Neural progenitor cell (in vitro differentiated cells): ENCODE measurements around the gene ARHGAP45. TPM values are rescaled to one million over a fixed set of nuclear protein-coding genes. Genes with fewer than 3 reads are reported as not detected.

Experiments used
- DNase-seq: peaks from one replicate; pipeline ENCODE4 v3.0.0-alpha.2; 2016; ENCODE audit warnings: low spot score
- H2AFZ ChIP-seq: fragments of 200-600 bp; sonication (generic); replicated peaks from 2 replicates; pipeline ENCODE4 v1.6.1; 2016; ENCODE audit warnings: antibody characterized with exemption
- H3F3A ChIP-seq: fragments of 200-600 bp; sonication (generic); 2 replicates; pipeline ENCODE4 v1.6.1; 2016; ENCODE audit warnings: antibody characterized with exemption, low read depth
- H3K27ac ChIP-seq: fragments of 200-600 bp; sonication (generic); 2 replicates; pipeline ENCODE4 v1.5.1; 2016; ENCODE audit warnings: mild to moderate bottlenecking
- H3K27me3 ChIP-seq: fragments of 200-600 bp; sonication (generic); 2 replicates; pipeline ENCODE4 v1.6.1; 2016; ENCODE audit warnings: mild to moderate bottlenecking, moderate library complexity
- H3K36me3 ChIP-seq: fragments of 200-600 bp; sonication (generic); 2 replicates; pipeline ENCODE4 v1.5.1; 2016
- H3K4me1 ChIP-seq: fragments of 200-600 bp; sonication (generic); 2 replicates; pipeline ENCODE4 v1.6.1; 2016; ENCODE audit warnings: mixed run types
- H3K4me2 ChIP-seq: fragments of 200-600 bp; sonication (generic); 2 replicates; pipeline ENCODE4 v1.6.1; 2016
- H3K4me3 ChIP-seq: fragments of 200-600 bp; sonication (generic); 2 replicates; pipeline ENCODE4 v1.5.1; 2016
- H3K79me2 ChIP-seq: fragments of 200-600 bp; sonication (generic); 2 replicates; pipeline ENCODE4 v1.6.1; 2016; ENCODE audit warnings: low read depth
- H3K9ac ChIP-seq: fragments of 200-600 bp; sonication (generic); 2 replicates; pipeline ENCODE4 v1.6.1; 2016
- H3K9me3 ChIP-seq: fragments of 200-600 bp; sonication (generic); 2 replicates; pipeline ENCODE4 v1.5.1; 2016; ENCODE audit warnings: low read depth
- H4K20me1 ChIP-seq: fragments of 200-600 bp; sonication (generic); 2 replicates; pipeline ENCODE4 v1.6.1; 2016; ENCODE audit warnings: low read depth
- H3K27ac Mint-ChIP-seq: 3 replicates; pipeline ENCODE4 v1.8.0; 2021; ENCODE audit warnings: mixed read lengths
- H3K27me3 Mint-ChIP-seq: 2 replicates; pipeline ENCODE4 v1.8.0; 2022; ENCODE audit warnings: low read depth, mild to moderate bottlenecking, inconsistent platforms, moderate library complexity, mixed read lengths; ENCODE audit not compliant: insufficient read depth
- H3K36me3 Mint-ChIP-seq: 3 replicates; pipeline ENCODE4 v1.8.0; 2021; ENCODE audit warnings: mixed read lengths
- H3K4me1 Mint-ChIP-seq: 3 replicates; pipeline ENCODE4 v1.8.0; 2021; ENCODE audit warnings: mixed read lengths
- H3K4me3 Mint-ChIP-seq: 3 replicates; pipeline ENCODE4 v1.8.0; 2021; ENCODE audit warnings: mild to moderate bottlenecking, moderate library complexity, mixed read lengths
- H3K9me3 Mint-ChIP-seq: 3 replicates; pipeline ENCODE4 v1.8.0; 2020; ENCODE audit warnings: mixed read lengths
- EZH2 ChIP-seq: fragments of 200-600 bp; sonication (generic); IDR thresholded peaks from 2 replicates; pipeline ENCODE4 v1.6.1; 2017; ENCODE audit warnings: antibody characterized with exemption, mild to moderate bottlenecking, moderate library complexity
- EZH2phosphoT487 ChIP-seq: fragments of 200-600 bp; sonication (generic); IDR thresholded peaks from 2 replicates; pipeline ENCODE4 v1.6.1; 2017; ENCODE audit warnings: antibody characterized with exemption
- total RNA-seq: library from RNA; depleted of rRNA; stranded (reverse); fragments of >200 nt; gene quantifications from 2 replicates; pipeline ENCODE4 v1.2.3, GENCODE V29; 2015; ENCODE audit warnings: low replicate concordance
- TF ChIP-seq, protein P1 (sequence below): fragments of 200-600 bp; sonication (generic); IDR thresholded peaks from 2 replicates; pipeline ENCODE4 v1.5.1; 2017; ENCODE audit warnings: antibody characterized with exemption, mild to moderate bottlenecking

Gene ARHGAP45
- total RNA-seq, 1 donor from 2014 or later = 9.6 TPM

DNA sequence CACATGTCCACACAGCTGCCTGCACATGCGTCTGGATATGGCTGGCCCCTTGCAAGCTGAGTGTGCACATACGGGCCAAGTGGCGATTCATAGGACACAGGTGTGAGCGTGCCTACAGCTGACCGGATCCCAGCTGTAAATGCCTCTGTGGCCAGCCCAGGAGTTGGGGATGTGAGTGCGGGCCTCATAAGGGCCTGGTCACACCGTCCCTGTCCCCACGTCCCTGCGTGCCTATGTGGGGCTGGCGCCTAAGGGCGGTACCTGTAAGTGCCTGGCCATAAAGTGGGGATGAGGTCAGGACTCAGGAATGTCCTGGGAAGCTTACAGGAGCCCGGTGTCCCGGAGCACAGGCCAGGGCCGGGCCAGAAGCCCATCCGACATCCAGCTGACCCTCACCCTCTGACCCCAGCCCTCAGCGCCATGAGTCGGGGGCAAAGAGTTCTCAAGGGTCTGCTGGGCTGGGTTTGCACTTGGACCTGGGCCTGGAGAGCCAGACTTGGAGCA lies 1.3 kb upstream of the ARHGAP45 start:
- Histone ChIP-seq H3K4me1 (peaks cover 12% of the 10 kb centered on the region), H3K27ac (no peak overlapping the region), H2AFZ (no peak overlapping the region), H3K9me3 (no peaks in the 10 kb centered on the region), H3K9ac (no peak overlapping the region), H3K27me3 (peaks cover 74% of the 10 kb centered on the region), H4K20me1 (peaks cover 16% of the 10 kb centered on the region), H3K4me3 (no peak overlapping the region), H3F3A (peaks cover 26% of the 10 kb centered on the region), H3K36me3 (no peaks in the 10 kb centered on the region), H3K4me2 (no peak overlapping the region), H3K79me2 (no peaks in the 10 kb centered on the region)
- Mint-ChIP-seq H3K27ac (no peak overlapping the region), H3K36me3 (no peaks in the 10 kb centered on the region), H3K4me3 (no peak overlapping the region), H3K9me3 (no peaks in the 10 kb centered on the region), H3K4me1 (peaks cover 9% of the 10 kb centered on the region), H3K27me3 (peaks cover 32% of the 10 kb centered on the region)
- DNase-seq = no peak
- no peak for TF ChIP-seq EZH2phosphoT487
- TF ChIP-seq EZH2 = no peak
- TF ChIP-seq, protein P1, sequence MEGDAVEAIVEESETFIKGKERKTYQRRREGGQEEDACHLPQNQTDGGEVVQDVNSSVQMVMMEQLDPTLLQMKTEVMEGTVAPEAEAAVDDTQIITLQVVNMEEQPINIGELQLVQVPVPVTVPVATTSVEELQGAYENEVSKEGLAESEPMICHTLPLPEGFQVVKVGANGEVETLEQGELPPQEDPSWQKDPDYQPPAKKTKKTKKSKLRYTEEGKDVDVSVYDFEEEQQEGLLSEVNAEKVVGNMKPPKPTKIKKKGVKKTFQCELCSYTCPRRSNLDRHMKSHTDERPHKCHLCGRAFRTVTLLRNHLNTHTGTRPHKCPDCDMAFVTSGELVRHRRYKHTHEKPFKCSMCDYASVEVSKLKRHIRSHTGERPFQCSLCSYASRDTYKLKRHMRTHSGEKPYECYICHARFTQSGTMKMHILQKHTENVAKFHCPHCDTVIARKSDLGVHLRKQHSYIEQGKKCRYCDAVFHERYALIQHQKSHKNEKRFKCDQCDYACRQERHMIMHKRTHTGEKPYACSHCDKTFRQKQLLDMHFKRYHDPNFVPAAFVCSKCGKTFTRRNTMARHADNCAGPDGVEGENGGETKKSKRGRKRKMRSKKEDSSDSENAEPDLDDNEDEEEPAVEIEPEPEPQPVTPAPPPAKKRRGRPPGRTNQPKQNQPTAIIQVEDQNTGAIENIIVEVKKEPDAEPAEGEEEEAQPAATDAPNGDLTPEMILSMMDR = no peak

DNA sequence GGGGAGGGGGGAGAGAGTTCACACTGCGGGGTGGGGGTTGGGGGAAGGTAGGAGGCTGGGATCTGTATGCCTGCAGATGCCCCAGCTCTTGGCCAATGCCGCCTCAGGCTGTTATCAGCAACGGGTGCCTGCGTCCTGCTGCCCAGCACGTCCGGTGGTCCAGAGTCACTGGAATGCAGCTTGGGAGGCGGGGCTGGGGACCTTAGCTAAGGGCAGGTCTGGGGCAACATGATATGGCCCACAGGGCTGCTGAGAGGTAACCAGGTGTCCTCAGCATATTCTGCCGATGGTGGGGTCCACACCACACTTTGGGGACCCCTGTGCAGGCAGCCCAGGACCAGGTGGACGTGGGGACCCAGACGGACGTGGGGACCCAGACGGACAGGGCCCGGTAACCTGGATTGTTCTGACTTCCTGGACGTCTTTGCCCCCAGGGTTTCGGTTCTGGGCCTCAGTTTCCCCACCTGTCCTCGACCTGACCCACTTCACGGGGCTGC lies 668 bp upstream of the ARHGAP45 start:
- H3K9ac ChIP-seq = no peak overlapping the region
- Mint-ChIP-seq H3K36me3 (no peaks in the 10 kb centered on the region), H3K9me3 (no peaks in the 10 kb centered on the region), H3K27ac (no peak overlapping the region), H3K27me3 (peaks cover 34% of the 10 kb centered on the region), H3K4me1 (peaks cover 9% of the 10 kb centered on the region), H3K4me3 (no peak overlapping the region)
- H3K9me3 ChIP-seq = no peaks in the 10 kb centered on the region
- H3K27me3 ChIP-seq = peaks cover 80% of the 10 kb centered on the region
- H3K4me3 ChIP-seq = peak overlapping the region; percentile 48
- H3K36me3 ChIP-seq = no peaks in the 10 kb centered on the region
- no peak overlapping the region for H3K27ac ChIP-seq
- H4K20me1 ChIP-seq = peaks cover 16% of the 10 kb centered on the region
- DNase-seq = peak; percentile 44
- TF ChIP-seq, protein P1 = no peak
- H3K4me2 ChIP-seq = peak overlapping the region; percentile 89
- no peaks in the 10 kb centered on the region for H3K79me2 ChIP-seq
- H2AFZ ChIP-seq = no peak overlapping the region
- peaks cover 12% of the 10 kb centered on the region for H3K4me1 ChIP-seq
- peaks cover 31% of the 10 kb centered on the region for H3F3A ChIP-seq

DNA sequence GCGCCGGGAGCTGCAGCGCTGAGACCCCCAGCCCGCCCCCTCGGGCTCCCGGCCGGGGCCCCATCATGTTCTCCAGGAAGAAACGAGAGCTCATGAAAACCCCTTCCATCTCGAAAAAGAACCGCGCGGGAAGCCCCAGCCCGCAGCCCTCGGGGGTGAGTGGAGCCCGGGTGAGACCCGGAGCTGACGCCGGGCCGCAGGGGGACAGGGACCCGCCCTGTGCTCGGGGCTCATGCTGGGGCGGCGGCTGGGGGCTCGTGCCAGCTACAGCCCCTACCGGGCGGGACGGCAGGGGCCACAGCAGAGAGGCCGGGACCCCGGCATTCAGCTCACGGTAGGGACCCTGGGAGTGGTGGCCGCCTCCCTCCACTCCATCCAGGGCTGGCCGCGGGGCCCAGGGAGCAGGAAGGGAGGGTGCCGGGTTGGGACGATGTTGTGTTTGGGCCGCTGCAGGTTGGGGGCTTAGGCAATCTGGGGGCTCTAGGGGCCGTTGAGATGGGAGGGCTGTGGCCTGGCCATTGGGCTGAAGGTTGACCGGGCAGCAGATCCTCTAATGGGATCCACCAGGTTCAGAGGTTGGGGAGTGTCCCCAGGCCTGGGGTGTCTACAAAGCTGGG lies 482 bp downstream of the ARHGAP45 start:
- no peak overlapping the region for H2AFZ ChIP-seq

More for the DNA sequence above, 482 bp downstream of the ARHGAP45 start:
- Mint-ChIP-seq H3K9me3 (peaks cover 3% of the 10 kb centered on the region), H3K27me3 (peaks cover 41% of the 10 kb centered on the region), H3K4me1 (peaks cover 12% of the 10 kb centered on the region), H3K27ac (no peak overlapping the region), H3K36me3 (no peaks in the 10 kb centered on the region), H3K4me3 (peak overlapping the region; percentile 75)
- Histone ChIP-seq H3K9ac (no peak overlapping the region), H3K27me3 (peaks cover 92% of the 10 kb centered on the region), H3K79me2 (no peaks in the 10 kb centered on the region), H3K27ac (no peak overlapping the region), H3K4me2 (peak overlapping the region; percentile 89), H3K36me3 (no peaks in the 10 kb centered on the region), H4K20me1 (peaks cover 24% of the 10 kb centered on the region), H3K4me1 (peaks cover 12% of the 10 kb centered on the region), H3K9me3 (no peaks in the 10 kb centered on the region), H3K4me3 (peak overlapping the region; percentile 48), H3F3A (peaks cover 43% of the 10 kb centered on the region)
- TF ChIP-seq EZH2 (peak; percentile 70), EZH2phosphoT487 (peak; percentile 56)
- TF ChIP-seq, protein P1 = no peak
- DNase-seq = no peak
